GM12878 (cell line): ENCODE measurements around the gene HID1. TPM values are rescaled to one million over a fixed set of nuclear protein-coding genes. Genes with fewer than 3 reads are reported as not detected.

ENCODE experiments used
- ATAC-seq: fragments of 200-7000 bp; cut with Tn5 transposase; 3 replicates; pipeline ENCODE4 v1.9.1; 2020; ENCODE audit warnings: mild to moderate bottlenecking, moderate library complexity
- BruUV-seq: library from RNA; stranded (reverse); fragments of 400-500 nt; replicated peaks from 2 replicates; lab custom pipeline; 2021; lab: Mats Ljungman, UMichigan
- CTCF ChIA-PET: fragments of 300-600 bp; sonication (Branson Sonifier 250); formaldehyde crosslinking; extraction: SDS; loops from one replicate; lab custom pipeline; 2021; ENCODE audit warnings: inconsistent platforms; lab: Yijun Ruan, JAX
- POLR2A ChIA-PET: fragments of 350-600 bp; formaldehyde crosslinking; extraction: SDS; loops from one replicate; lab custom pipeline; 2021; ENCODE audit warnings: inconsistent platforms; lab: Charles Lee
- RAD21 ChIA-PET: fragments of 300-600 bp; sonication (Branson Sonifier 250); formaldehyde crosslinking; loops from one replicate; lab custom pipeline; 2023; ENCODE audit warnings: antibody characterized with exemption; ENCODE audit not compliant: unreplicated experiment; lab: Charles Lee
- SMC1A ChIA-PET: fragments of 300-600 bp; sonication (Branson Sonifier 250); formaldehyde crosslinking; loops from one replicate; lab custom pipeline; 2023; ENCODE audit not compliant: unreplicated experiment, uncharacterized antibody; lab: Charles Lee
- DNase-seq: peaks from one replicate; pipeline ENCODE4 v3.0.0-alpha.2; 2011; ENCODE audit warnings: low read depth, low spot score
- FAIRE-seq: peaks from 3 replicates; lab custom pipeline; 2011; peaks lifted over from hg19 to GRCh38; lab: Jason Lieb, UNC
- H2AFZ ChIP-seq: 2 replicates; pipeline ENCODE4 v1.6.0; 2011; ENCODE audit warnings: low read depth, low read length, control low read depth; ENCODE audit not compliant: control insufficient read depth
- H3K27ac ChIP-seq: 2 replicates; pipeline ENCODE4 v1.5.1; 2011; ENCODE audit warnings: control low read depth; ENCODE audit not compliant: control insufficient read depth, insufficient read depth
- H3K27me3 ChIP-seq, 2 experiments: replicated peaks in 1 of 2; 2 replicates each; pipeline versions ENCODE4 v1.6.0 to v1.6.1; 2011; ENCODE audit warnings: low read length in 1 of 2; ENCODE audit not compliant: control insufficient read depth in 2 of 2, insufficient read depth in 2 of 2
- H3K36me3 ChIP-seq, 2 experiments: 2 replicates each; pipeline ENCODE4 v1.5.1; 2011; ENCODE audit warnings: low read length in 1 of 2; ENCODE audit not compliant: control insufficient read depth in 2 of 2, insufficient read depth in 2 of 2
- H3K4me1 ChIP-seq: 2 replicates; pipeline ENCODE4 v1.6.1; 2011; ENCODE audit warnings: mild to moderate bottlenecking, low read length, moderate library complexity, mixed read lengths; ENCODE audit not compliant: control insufficient read depth, insufficient read depth
- H3K4me2 ChIP-seq: 2 replicates; pipeline ENCODE4 v1.6.0; 2011; ENCODE audit warnings: control low read depth; ENCODE audit not compliant: control insufficient read depth, insufficient read depth
- H3K4me3 ChIP-seq: fragments of 200-600 bp; sonication (generic); 2 replicates; pipeline ENCODE4 v1.5.1; 2016
- H3K79me2 ChIP-seq: 2 replicates; pipeline ENCODE4 v1.6.0; 2011; ENCODE audit warnings: low read length; ENCODE audit not compliant: control insufficient read depth, insufficient read depth
- H3K9ac ChIP-seq: 2 replicates; pipeline ENCODE4 v1.8.0; 2011; ENCODE audit warnings: low read length, control low read depth, mixed read lengths; ENCODE audit not compliant: control insufficient read depth, insufficient read depth
- H3K9me3 ChIP-seq: replicated peaks from 3 replicates; pipeline ENCODE4 v1.5.1; 2011; ENCODE audit warnings: mild to moderate bottlenecking, low read length; ENCODE audit not compliant: control insufficient read depth, insufficient read depth
- H4K20me1 ChIP-seq: 2 replicates; pipeline ENCODE4 v1.6.0; 2011; ENCODE audit not compliant: control insufficient read depth, insufficient read depth
- BCL11A ChIP-seq: IDR thresholded peaks from 2 replicates; pipeline ENCODE4 v1.6.1; 2011; ENCODE audit warnings: low read depth, low read length
- BMI1 ChIP-seq: fragments of 450-650 bp; IDR thresholded peaks from 2 replicates; pipeline ENCODE4 v1.6.1; 2016; ENCODE audit warnings: mild to moderate bottlenecking, moderate library complexity, borderline replicate concordance
- CBFB ChIP-seq: IDR thresholded peaks from 2 replicates; pipeline ENCODE4 v1.6.1; 2016; ENCODE audit warnings: antibody characterized with exemption, low read depth
- CBX3 ChIP-seq: fragments of 200-600 bp; sonication (generic); IDR thresholded peaks from 2 replicates; pipeline ENCODE4 v1.6.1; 2016; ENCODE audit warnings: low read depth, borderline replicate concordance
- CHD2 ChIP-seq: IDR thresholded peaks from 2 replicates; pipeline ENCODE4 v1.6.1; 2011; ENCODE audit warnings: low read depth, low read length, improper control_type of control experiment, borderline replicate concordance
- FOXM1 ChIP-seq: IDR thresholded peaks from 2 replicates; pipeline ENCODE4 v1.6.1; 2012; ENCODE audit warnings: low read depth, mild to moderate bottlenecking, inconsistent platforms, low read length, moderate library complexity
- GATAD2B ChIP-seq: fragments of 450-650 bp; conservative IDR thresholded peaks from 2 replicates; pipeline ENCODE4 v1.6.1; 2017; ENCODE audit warnings: low read depth, mild to moderate bottlenecking, moderate library complexity
- MXI1 ChIP-seq: fragments of 150-350 bp; IDR thresholded peaks from 2 replicates; pipeline ENCODE4 v1.6.1; 2011; ENCODE audit warnings: low read depth, mild to moderate bottlenecking, inconsistent platforms, low read length, improper control_type of control experiment
- MYC ChIP-seq: IDR thresholded peaks from 2 replicates; pipeline ENCODE4 v1.6.1; 2011; ENCODE audit warnings: mild to moderate bottlenecking, low read length, moderate library complexity, inconsistent platforms; ENCODE audit not compliant: insufficient read depth, insufficient replicate concordance, insufficient read length, severe bottlenecking
- NFYB ChIP-seq: IDR thresholded peaks from 2 replicates; pipeline ENCODE4 v1.6.1; 2011; ENCODE audit warnings: low read depth, mild to moderate bottlenecking, low read length, improper control_type of control experiment, moderate library complexity; ENCODE audit not compliant: insufficient read depth
- POLR2A ChIP-seq: IDR thresholded peaks from 2 replicates; pipeline ENCODE4 v1.6.1; 2011; ENCODE audit warnings: low read depth, mild to moderate bottlenecking, low read length
- RB1 ChIP-seq: fragments of 450-650 bp; formaldehyde crosslinking; IDR thresholded peaks from 2 replicates; pipeline ENCODE4 v1.6.1; 2017; ENCODE audit warnings: mild to moderate bottlenecking, borderline replicate concordance
- RUNX3 ChIP-seq: IDR thresholded peaks from 2 replicates; pipeline ENCODE4 v1.6.1; 2012; ENCODE audit warnings: low read length, inconsistent platforms
- SUZ12 ChIP-seq: fragments of 200-600 bp; sonication (generic); IDR thresholded peaks from one replicate; pipeline ENCODE4 v1.6.1; 2018; ENCODE audit warnings: antibody characterized with exemption, mild to moderate bottlenecking; ENCODE audit not compliant: unreplicated experiment
- TBL1XR1 ChIP-seq: IDR thresholded peaks from 2 replicates; pipeline ENCODE4 v1.6.1; 2012; ENCODE audit warnings: low read depth, low read length, improper control_type of control experiment
- WRNIP1 ChIP-seq: IDR thresholded peaks from 2 replicates; pipeline ENCODE4 v1.6.1; 2011; ENCODE audit warnings: low read depth, low read length, improper control_type of control experiment, borderline replicate concordance
- ZBTB11 ChIP-seq: fragments of 450-650 bp; formaldehyde crosslinking; IDR thresholded peaks from 2 replicates; pipeline ENCODE4 v1.5.0; 2022; ENCODE audit warnings: mild to moderate bottlenecking, missing genetic modification characterization
- ZBTB4 ChIP-seq: fragments of 450-650 bp; formaldehyde crosslinking; IDR thresholded peaks from 2 replicates; pipeline ENCODE4 v1.4.0; 2022; ENCODE audit warnings: mild to moderate bottlenecking, moderate library complexity
- WGBS: methylation state at CpG from one replicate; pipeline ENCODE4 v1.1.6; 2016; ENCODE audit warnings: low lambda C conversion rate; ENCODE audit not compliant: insufficient replicate concordance, insufficient coverage; ENCODE audit errors: missing lambda C conversion rate; 5-methylcytosine and 5-hydroxymethylcytosine counted together
- in situ Hi-C: fragments of 300-500 bp; cut with MboI; formaldehyde crosslinking; loops from 9 replicates; pipeline ENCODE4 v1.14.3; 2018; ENCODE audit warnings: mixed read lengths
- intact Hi-C: fragments of 100-400 bp; cut with micrococcal nuclease; formaldehyde crosslinking; loops from one replicate; pipeline ENCODE4 v1.14.2; 2022; ENCODE audit not compliant: unreplicated experiment
- polyA plus RNA-seq, 11 experiments: library from polyadenylated mRNA; depleted of rRNA in 4 of 11; unstranded in 6 of 11; stranded (reverse) in 5 of 11; fragments of >200 nt; fragmentation: Nextera tagmentation in 4 of 11; fragmentation: Illumina TruSeq in 1 of 11; extraction: Ambion mirVana in 4 of 11; extraction: Trizol in 1 of 11; gene quantifications; 1 replicate in 1 of 11; 2 replicates in 10 of 11; pipeline versions ENCODE4 v1.2.1 to v1.2.3, GENCODE V29; 2011 to 2016; ENCODE audit warnings: inconsistent platforms in 2 of 11, missing spikeins in 2 of 11, low read depth in 1 of 11
- total RNA-seq, 4 experiments: library from RNA; depleted of rRNA in 3 of 4; stranded (reverse); fragments of >200 nt in 3 of 4; fragmentation: Illumina TruSeq in 1 of 4; extraction: Trizol in 1 of 4; gene quantifications; 2 replicates each; pipeline versions ENCODE4 v1.2.1 to v1.2.3, GENCODE V29; 2013 to 2021

The HID1 gene
- total and polyA plus RNA-seq, 10 of the 15 experiments (the other 5 are each of a cell fraction or from before 2014, with no cell fraction given), result 0.04 to 0.77 (median 0.32) TPM; not detected in 2

- no peak overlapping the region for H2AFZ ChIP-seq
- no peaks in the 10 kb centered on the region for H3K79me2 ChIP-seq
- H3K4me2 ChIP-seq, result no peak overlapping the region
- DNase-seq (no peak), ATAC-seq (no peak), FAIRE-seq (no peak)
- H3K9ac ChIP-seq, result no peak overlapping the region
- H3K36me3 ChIP-seq, result no peaks in the 10 kb centered on the region
- WGBS, result 56% methylated on average over 8 of the region's 8 CpGs
- H3K9me3 ChIP-seq, result no peaks in the 10 kb centered on the region
- no TSS peak for BruUV-seq
- CTCF ChIA-PET, result interaction anchor here (12.7 kb wide), 1 partner anchor 9 kb away, joined by 92 read pairs; no protein-coding TSS in a partner anchor
- intact Hi-C loops, result no loop called here
- RAD21 ChIA-PET, result interaction anchor here (0.5 to 1.6 kb wide), 2 partner anchors 10 to 140 kb away, joined by 3 to 6 read pairs; no protein-coding TSS in a partner anchor
- no peaks in the 10 kb centered on the region for H4K20me1 ChIP-seq
- H3K27ac ChIP-seq, result no peak overlapping the region
- H3K4me3 ChIP-seq, result no peak overlapping the region
- POLR2A ChIA-PET, result interaction anchor here (0.5 to 1.5 kb wide), 2 partner anchors 12 to 43 kb away, joined by 3 read pairs; no protein-coding TSS in a partner anchor
- H3K4me1 ChIP-seq, result no peaks in the 10 kb centered on the region
- in situ Hi-C loops, result no loop called here
- peaks cover 7 to 11% of the 10 kb centered on the region in 2 experiments; a peak in 3 of 4 replicates for H3K27me3 ChIP-seq
- SMC1A ChIA-PET, result interaction anchor here (0.6 kb wide), 1 partner anchor 60 kb away, joined by 3 read pairs; no protein-coding TSS in a partner anchor
- no peak for TF ChIP-seq BCL11A
- no peak for TF ChIP-seq BMI1
- TF ChIP-seq FOXM1, result no peak
- TF ChIP-seq POLR2A, result no peak
- TF ChIP-seq RUNX3, result no peak
- no peak for TF ChIP-seq SUZ12
- TF ChIP-seq CBX3, result no peak
- no peak for TF ChIP-seq TBL1XR1
- TF ChIP-seq ZBTB4 (CRISPR knock-in tag), result no peak
- TF ChIP-seq CBFB, result no peak
- TF ChIP-seq NFYB, result no peak
- no peak for TF ChIP-seq MYC
- TF ChIP-seq RB1, result no peak
- no peak for TF ChIP-seq ZBTB11 (CRISPR knock-in tag)
- no peak for TF ChIP-seq WRNIP1
- TF ChIP-seq MXI1, result no peak
- TF ChIP-seq GATAD2B, result no peak
- no peak for TF ChIP-seq CHD2
Observed at GRCh38 chr17:74971069-74971841, 1.3 kb downstream of the HID1 start.
